Smooth muscle cell (in vitro differentiated cells): Measurements from ENCODE around the gene STUM. TPM values are rescaled to one million over a fixed set of nuclear protein-coding genes. Genes with fewer than 3 reads are reported as not detected.

Experiments used
- DNase-seq: peaks from one replicate; lab custom pipeline; 2025; ENCODE audit not compliant: unreplicated experiment; lab: John Stamatoyannopoulos, UW
- H2AFZ ChIP-seq: fragments of 200-600 bp; sonication (generic); 2 replicates; pipeline ENCODE4 v1.6.0; 2016; ENCODE audit warnings: antibody characterized with exemption, low read depth, mild to moderate bottlenecking
- H3F3A ChIP-seq: fragments of 200-600 bp; sonication (generic); 2 replicates; pipeline ENCODE4 v1.6.0; 2017; ENCODE audit warnings: antibody characterized with exemption, low read depth
- H3K27ac ChIP-seq: fragments of 200-600 bp; sonication (generic); 2 replicates; pipeline ENCODE4 v1.5.1; 2016; ENCODE audit warnings: low read depth, mild to moderate bottlenecking
- H3K27me3 ChIP-seq: fragments of 200-600 bp; sonication (generic); 2 replicates; pipeline ENCODE4 v1.6.1; 2016; ENCODE audit warnings: low read depth, mild to moderate bottlenecking
- H3K36me3 ChIP-seq: fragments of 200-600 bp; sonication (generic); 2 replicates; pipeline ENCODE4 v1.5.1; 2016; ENCODE audit warnings: low read depth
- H3K4me1 ChIP-seq: fragments of 200-600 bp; sonication (generic); 2 replicates; pipeline ENCODE4 v1.5.1; 2016; ENCODE audit warnings: low read depth
- H3K4me2 ChIP-seq: fragments of 200-600 bp; sonication (generic); 2 replicates; pipeline ENCODE4 v1.6.0; 2016; ENCODE audit warnings: mild to moderate bottlenecking
- H3K4me3 ChIP-seq: fragments of 200-600 bp; sonication (generic); 2 replicates; pipeline ENCODE4 v1.5.1; 2016; ENCODE audit warnings: mild to moderate bottlenecking
- H3K79me2 ChIP-seq: fragments of 200-600 bp; sonication (generic); 2 replicates; pipeline ENCODE4 v1.6.0; 2016; ENCODE audit warnings: low read depth, mild to moderate bottlenecking
- H3K9ac ChIP-seq: fragments of 200-600 bp; sonication (generic); 2 replicates; pipeline ENCODE4 v1.6.0; 2016; ENCODE audit warnings: low read depth
- H3K9me3 ChIP-seq: fragments of 200-600 bp; sonication (generic); replicated peaks from 2 replicates; pipeline ENCODE4 v1.5.1; 2016; ENCODE audit warnings: low read depth
- H4K20me1 ChIP-seq: fragments of 200-600 bp; sonication (generic); 2 replicates; pipeline ENCODE4 v1.6.0; 2016; ENCODE audit warnings: low read depth
- CTCF ChIP-seq: fragments of 200-600 bp; sonication (generic); IDR thresholded peaks from 2 replicates; pipeline ENCODE4 v1.5.1; 2017; ENCODE audit warnings: borderline replicate concordance, mild to moderate bottlenecking, antibody characterized with exemption; ENCODE audit not compliant: insufficient read depth, poor library complexity, severe bottlenecking
- WGBS: methylation state at CpG from one replicate; pipeline ENCODE4 v1.1.7; 2016; ENCODE audit warnings: low lambda C conversion rate; 5-methylcytosine and 5-hydroxymethylcytosine counted together
- polyA plus RNA-seq: library from polyadenylated mRNA; unstranded; fragments of >200 nt; fragmentation: Nextera tagmentation; extraction: Ambion mirVana; gene quantifications from 2 replicates; pipeline ENCODE4 v1.2.1, GENCODE V29; 2016
- total RNA-seq: library from RNA; depleted of rRNA; stranded (reverse); fragments of >200 nt; gene quantifications from 2 replicates; pipeline ENCODE4 v1.2.3, GENCODE V29; 2014

The STUM gene
- total and polyA plus RNA-seq, 2 experiments from 2014 or later = 0.04 TPM; not detected in 1

- TF ChIP-seq CTCF = no peak
- H4K20me1 ChIP-seq = no peaks in the 10 kb centered on the region
- 82% methylated on average over 9 of the region's 9 CpGs for WGBS
Measured at GRCh38 chr1:226575739-226576378, 27.3 kb downstream of the STUM start.

GRCh38 chr1:226576601-226577000 lies 28.0 kb downstream of the STUM start:
- no peak for TF ChIP-seq CTCF
- H3K9me3 ChIP-seq = no peaks in the 10 kb centered on the region
- H3K4me1 ChIP-seq = no peaks in the 10 kb centered on the region
- no peaks in the 10 kb centered on the region for H3K27me3 ChIP-seq
- no peak for DNase-seq
- no peaks in the 10 kb centered on the region for H3F3A ChIP-seq
- H3K36me3 ChIP-seq = no peaks in the 10 kb centered on the region
- H2AFZ ChIP-seq = no peak overlapping the region
- H3K4me3 ChIP-seq = no peak overlapping the region
- no peak overlapping the region for H3K4me2 ChIP-seq
- no peaks in the 10 kb centered on the region for H4K20me1 ChIP-seq
- H3K27ac ChIP-seq = no peak overlapping the region
- no peaks in the 10 kb centered on the region for H3K79me2 ChIP-seq
- 87% methylated on average over 3 of the region's 3 CpGs for WGBS
- no peak overlapping the region for H3K9ac ChIP-seq

More at GRCh38 chr1:226575739-226576378, 27.3 kb downstream of the STUM start:
- no peak for DNase-seq
- no peaks in the 10 kb centered on the region for H3K4me1 ChIP-seq
- no peak overlapping the region for H3K4me2 ChIP-seq
- H3K36me3 ChIP-seq = no peaks in the 10 kb centered on the region
- H3F3A ChIP-seq = no peaks in the 10 kb centered on the region
- H3K9ac ChIP-seq = no peak overlapping the region
- H3K4me3 ChIP-seq = no peak overlapping the region
- no peaks in the 10 kb centered on the region for H3K79me2 ChIP-seq
- no peak overlapping the region for H2AFZ ChIP-seq
- no peaks in the 10 kb centered on the region for H3K9me3 ChIP-seq
- H3K27me3 ChIP-seq = no peaks in the 10 kb centered on the region
- no peak overlapping the region for H3K27ac ChIP-seq

GRCh38 chr1:226577401-226578180 lies 29.0 kb downstream of the STUM start:
- DNase-seq = no peak
- Histone ChIP-seq H3K9me3 (no peaks in the 10 kb centered on the region), H3F3A (no peaks in the 10 kb centered on the region), H3K27me3 (no peaks in the 10 kb centered on the region), H4K20me1 (no peaks in the 10 kb centered on the region), H2AFZ (no peak overlapping the region), H3K4me3 (no peak overlapping the region), H3K4me2 (no peak overlapping the region), H3K79me2 (no peaks in the 10 kb centered on the region), H3K27ac (no peak overlapping the region), H3K36me3 (no peaks in the 10 kb centered on the region), H3K4me1 (no peaks in the 10 kb centered on the region), H3K9ac (no peak overlapping the region)
- 77% methylated on average over 15 of the region's 15 CpGs for WGBS
- no peak for TF ChIP-seq CTCF
